Erythroblast (primary cell): ENCODE measurements around the gene JADE1.

Experiments used
- GATA1 ChIP-seq: IDR thresholded peaks from 2 replicates; pipeline ENCODE4 v1.6.1; 2011; ENCODE audit warnings: low read depth, mild to moderate bottlenecking, control low read depth, low read length, moderate library complexity
- POLR2A ChIP-seq: IDR thresholded peaks from 2 replicates; pipeline ENCODE4 v1.6.1; 2011; ENCODE audit warnings: mild to moderate bottlenecking, low read length

- TF ChIP-seq POLR2A (no peak), GATA1 (no peak)
Measured at GRCh38 chr4:128906581-128906980, 97.1 kb downstream of the JADE1 start.
